SU-DHL-6 (cell line): Measurements from ENCODE around the gene SLC23A2.
"Not testable (repeated sequence)": the region's sequence is repeated elsewhere in the genome, so short reads cannot be mapped to it uniquely, and the experiment has no call there.

Experiments used
- H2AFZ ChIP-seq: fragments of 200-600 bp; sonication (generic); 2 replicates; pipeline ENCODE4 v1.6.1; 2014; ENCODE audit warnings: low read depth, mild to moderate bottlenecking, moderate library complexity, mixed read lengths, antibody characterized with exemption, low read length; ENCODE audit not compliant: severe bottlenecking
- H3F3A ChIP-seq: fragments of 200-600 bp; shearing (Covaris generic); 2 replicates; pipeline ENCODE4 v1.6.0; 2016; ENCODE audit warnings: antibody characterized with exemption, mild to moderate bottlenecking; ENCODE audit not compliant: insufficient read depth
- H3K27ac ChIP-seq: fragments of 200-600 bp; sonication (generic); 2 replicates; pipeline ENCODE4 v1.5.1; 2016; ENCODE audit warnings: low read depth, mild to moderate bottlenecking, low read length, moderate library complexity, mixed read lengths
- H3K27me3 ChIP-seq: fragments of 200-600 bp; sonication (generic), shearing (Covaris generic); 2 replicates; pipeline ENCODE4 v1.6.0; 2014; ENCODE audit warnings: mild to moderate bottlenecking, low read length
- H3K36me3 ChIP-seq: fragments of 200-600 bp; sonication (generic); 2 replicates; pipeline ENCODE4 v1.6.1; 2014; ENCODE audit warnings: mild to moderate bottlenecking, low read length, mixed read lengths
- H3K4me2 ChIP-seq: fragments of 300-600, 200-600 bp; shearing (Covaris generic), sonication (generic); 2 replicates; pipeline ENCODE4 v1.6.0; 2014; ENCODE audit warnings: low read length, low read depth, mild to moderate bottlenecking; ENCODE audit not compliant: poor library complexity, severe bottlenecking
- H3K4me3 ChIP-seq: fragments of 200-600 bp; sonication (generic); 2 replicates; pipeline ENCODE4 v1.5.1; 2014; ENCODE audit warnings: antibody characterized with exemption, low read length, mild to moderate bottlenecking, mixed read lengths; ENCODE audit not compliant: insufficient read depth, poor library complexity, severe bottlenecking
- H3K79me2 ChIP-seq: fragments of 200-600 bp; sonication (generic); 2 replicates; pipeline ENCODE4 v1.6.1; 2014; ENCODE audit warnings: mild to moderate bottlenecking, low read length, moderate library complexity; ENCODE audit not compliant: insufficient read depth
- H3K9ac ChIP-seq: fragments of 200-600 bp; sonication (generic); 2 replicates; pipeline ENCODE4 v1.7.0; 2014; ENCODE audit warnings: mild to moderate bottlenecking, low read length
- H3K9me2 ChIP-seq: fragments of 200-600 bp; sonication (generic); replicated peaks from 2 replicates; pipeline ENCODE4 v1.6.1; 2014; ENCODE audit warnings: low read length; ENCODE audit not compliant: insufficient read depth
- H3K9me3 ChIP-seq: fragments of 200-600 bp; sonication (generic); 2 replicates; pipeline ENCODE4 v1.6.1; 2014; ENCODE audit warnings: low read length, mixed read lengths; ENCODE audit not compliant: insufficient read depth
- H4K20me1 ChIP-seq: fragments of 200-600 bp; sonication (generic); 2 replicates; pipeline ENCODE4 v1.6.1; 2014; ENCODE audit warnings: low read depth, mild to moderate bottlenecking, antibody characterized with exemption, low read length, moderate library complexity, mixed read lengths
- EZH2phosphoT487 ChIP-seq: fragments of 200-600 bp; sonication (generic), shearing (Covaris generic); conservative IDR thresholded peaks from 2 replicates; pipeline ENCODE4 v1.6.1; 2018; ENCODE audit warnings: mild to moderate bottlenecking, antibody characterized with exemption, low read length, moderate library complexity, mixed read lengths
- TF ChIP-seq, protein P1 (sequence below): fragments of 200-600 bp; sonication (generic); IDR thresholded peaks from one replicate; pipeline ENCODE4 v1.5.1; 2017; ENCODE audit warnings: antibody characterized with exemption, mild to moderate bottlenecking, low read length, moderate library complexity; ENCODE audit not compliant: insufficient read depth, poor library complexity, severe bottlenecking

SLC23A2 gene

DNA sequence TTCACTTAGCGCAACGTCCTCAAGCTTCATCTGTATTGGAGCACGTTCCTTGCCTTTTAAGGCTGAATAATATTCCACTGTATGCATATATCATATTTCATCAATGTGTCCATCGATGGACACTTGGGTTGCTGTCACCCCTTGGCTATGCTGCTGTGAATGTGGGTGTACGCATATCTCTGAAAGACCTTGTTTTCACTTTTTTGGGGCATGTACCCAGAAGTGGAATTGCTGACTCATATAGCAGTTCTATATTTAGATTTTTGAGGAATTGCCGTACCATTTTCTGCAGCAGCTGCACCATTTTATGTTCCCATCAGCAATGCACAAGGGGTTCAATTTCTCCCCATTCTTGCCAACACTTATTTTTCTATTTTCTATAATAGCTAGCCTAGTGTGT, 22.8 kb upstream of the SLC23A2 start:
- Histone ChIP-seq H2AFZ (no peak overlapping the region), H3K4me2 (no peak overlapping the region), H3K9me3 (no peaks in the 10 kb centered on the region), H3F3A (no peaks in the 10 kb centered on the region), H3K79me2 (no peaks in the 10 kb centered on the region), H3K9ac (no peak overlapping the region), H3K27me3 (no peaks in the 10 kb centered on the region), H3K36me3 (no peaks in the 10 kb centered on the region), H3K27ac (no peak overlapping the region), H3K4me3 (no peak overlapping the region), H3K9me2 (no peaks in the 10 kb centered on the region), H4K20me1 (no peaks in the 10 kb centered on the region)
- no peak for TF ChIP-seq EZH2phosphoT487
- TF ChIP-seq, protein P1, sequence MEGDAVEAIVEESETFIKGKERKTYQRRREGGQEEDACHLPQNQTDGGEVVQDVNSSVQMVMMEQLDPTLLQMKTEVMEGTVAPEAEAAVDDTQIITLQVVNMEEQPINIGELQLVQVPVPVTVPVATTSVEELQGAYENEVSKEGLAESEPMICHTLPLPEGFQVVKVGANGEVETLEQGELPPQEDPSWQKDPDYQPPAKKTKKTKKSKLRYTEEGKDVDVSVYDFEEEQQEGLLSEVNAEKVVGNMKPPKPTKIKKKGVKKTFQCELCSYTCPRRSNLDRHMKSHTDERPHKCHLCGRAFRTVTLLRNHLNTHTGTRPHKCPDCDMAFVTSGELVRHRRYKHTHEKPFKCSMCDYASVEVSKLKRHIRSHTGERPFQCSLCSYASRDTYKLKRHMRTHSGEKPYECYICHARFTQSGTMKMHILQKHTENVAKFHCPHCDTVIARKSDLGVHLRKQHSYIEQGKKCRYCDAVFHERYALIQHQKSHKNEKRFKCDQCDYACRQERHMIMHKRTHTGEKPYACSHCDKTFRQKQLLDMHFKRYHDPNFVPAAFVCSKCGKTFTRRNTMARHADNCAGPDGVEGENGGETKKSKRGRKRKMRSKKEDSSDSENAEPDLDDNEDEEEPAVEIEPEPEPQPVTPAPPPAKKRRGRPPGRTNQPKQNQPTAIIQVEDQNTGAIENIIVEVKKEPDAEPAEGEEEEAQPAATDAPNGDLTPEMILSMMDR: no peak

DNA sequence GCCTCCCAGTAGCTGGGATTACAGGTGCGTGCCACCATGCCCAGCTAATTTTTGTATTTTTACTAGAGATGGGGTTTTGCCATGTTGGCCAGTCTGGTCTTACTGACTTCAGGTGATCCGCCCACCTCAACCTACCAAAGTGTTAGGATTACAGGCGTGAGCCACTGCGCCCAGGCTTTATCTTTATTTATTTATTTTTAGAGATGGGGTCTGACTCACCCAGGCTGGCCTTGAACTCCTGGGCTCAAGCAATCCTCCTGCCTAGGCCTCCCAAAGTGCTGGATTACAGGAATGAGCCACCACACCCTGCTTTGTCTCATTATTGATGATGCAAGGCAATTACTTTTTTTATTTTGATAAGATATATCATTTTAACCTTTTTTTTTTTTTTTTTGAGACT, 21.9 kb upstream of the SLC23A2 start:
- H4K20me1 ChIP-seq, H2AFZ ChIP-seq, H3K9ac ChIP-seq, H3K79me2 ChIP-seq, H3K9me3 ChIP-seq, H3K36me3 ChIP-seq, H3K27me3 ChIP-seq, H3K9me2 ChIP-seq, H3K4me2 ChIP-seq, H3K27ac ChIP-seq, H3F3A ChIP-seq, H3K4me3 ChIP-seq: not testable (repeated sequence)

DNA sequence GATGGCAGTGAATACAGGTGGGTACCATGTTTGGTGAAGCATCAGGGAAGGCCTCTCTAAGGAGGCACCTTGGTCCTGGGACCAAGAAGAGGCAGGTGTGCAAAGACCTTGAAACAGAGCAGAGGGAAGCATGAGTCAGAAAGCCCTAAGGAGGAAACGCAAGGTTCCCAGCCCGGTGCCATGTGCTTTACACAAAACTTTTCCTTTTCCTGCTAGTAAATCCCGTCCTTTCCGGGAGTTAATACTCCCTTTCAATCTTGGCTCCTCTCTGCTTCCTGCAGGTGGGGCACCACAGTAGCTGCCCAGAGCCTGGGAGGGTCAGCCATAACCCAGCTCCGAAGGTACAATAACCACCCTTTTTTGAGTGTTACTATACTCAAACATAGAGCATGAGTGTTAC, 19.4 kb upstream of the SLC23A2 start:
- no peaks in the 10 kb centered on the region for H4K20me1 ChIP-seq
- H3K27ac ChIP-seq: no peak overlapping the region
- H2AFZ ChIP-seq: no peak overlapping the region
- H3K4me2 ChIP-seq: no peak overlapping the region
- H3K27me3 ChIP-seq: no peaks in the 10 kb centered on the region
- no peak overlapping the region for H3K9ac ChIP-seq
- H3K4me3 ChIP-seq: no peak overlapping the region
- no peaks in the 10 kb centered on the region for H3K79me2 ChIP-seq
- no peaks in the 10 kb centered on the region for H3F3A ChIP-seq
- TF ChIP-seq EZH2phosphoT487: no peak
- TF ChIP-seq, protein P1: no peak
- no peaks in the 10 kb centered on the region for H3K36me3 ChIP-seq
- H3K9me3 ChIP-seq: no peaks in the 10 kb centered on the region
- H3K9me2 ChIP-seq: no peaks in the 10 kb centered on the region

DNA sequence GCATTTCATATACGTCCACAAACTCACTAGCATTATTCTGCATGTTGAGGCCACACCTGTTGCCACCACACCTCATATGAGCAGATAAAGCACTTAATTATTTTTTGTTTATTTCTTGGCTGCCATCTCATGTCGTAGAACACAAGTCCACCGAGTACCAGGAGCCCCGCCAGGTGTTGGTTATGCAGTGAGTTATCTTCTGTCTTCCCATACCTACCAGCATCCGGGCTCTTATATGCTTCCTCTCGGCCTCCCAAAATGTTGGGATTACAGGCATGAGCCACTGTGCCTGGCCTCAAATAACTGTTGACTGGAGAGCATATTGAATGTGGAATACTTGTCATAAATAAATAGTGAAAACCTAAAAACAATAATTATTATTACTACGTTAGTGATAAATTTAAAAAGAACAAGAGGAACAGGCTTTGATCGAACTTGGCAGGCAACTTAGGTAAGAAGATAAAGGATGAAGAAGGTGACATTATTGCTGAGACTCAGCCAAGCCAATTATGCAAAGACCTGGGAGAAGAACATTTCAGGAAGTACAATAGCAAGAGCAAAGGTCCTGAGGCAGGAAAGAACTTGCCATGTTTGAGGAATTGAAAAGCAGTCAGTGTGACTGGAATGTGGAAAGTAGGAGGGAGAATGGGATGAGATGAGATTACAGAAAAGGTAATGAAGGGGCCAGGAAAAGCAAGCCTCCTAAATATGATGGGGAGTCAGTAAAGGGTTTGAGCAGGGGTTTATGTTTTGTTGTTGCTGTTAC, 12.6 kb upstream of the SLC23A2 start:
- H3K79me2 ChIP-seq: no peaks in the 10 kb centered on the region
- H2AFZ ChIP-seq: no peak overlapping the region
- H3K27ac ChIP-seq: no peak overlapping the region

More for the DNA sequence above, 12.6 kb upstream of the SLC23A2 start:
- Histone ChIP-seq H3K27me3 (no peaks in the 10 kb centered on the region), H3F3A (no peaks in the 10 kb centered on the region), H3K4me3 (no peak overlapping the region), H3K9me3 (no peaks in the 10 kb centered on the region), H3K4me2 (no peak overlapping the region), H3K36me3 (no peaks in the 10 kb centered on the region), H3K9me2 (no peaks in the 10 kb centered on the region), H4K20me1 (no peaks in the 10 kb centered on the region), H3K9ac (no peak overlapping the region)
- TF ChIP-seq EZH2phosphoT487: no peak
- TF ChIP-seq, protein P1: no peak
